ENCODE data around the gene CDH13. TPM values are rescaled to one million over a fixed set of nuclear protein-coding genes. Genes with fewer than 3 reads are reported as not detected.

CDH13 gene
- total and polyA plus RNA-seq, 2 of the 8 experiments (the other 6 are each of a cell fraction or from before 2014, with no cell fraction given): 2.3 to 2.4 TPM

- ChIA-PET CTCF (ENCODE audit: partially characterized antibody) (interaction anchor here (1.1 to 1.5 kb wide), 2 partner anchors 11 to 14 kb away, joined by 3 read pairs; no protein-coding TSS in a partner anchor), POLR2A (ENCODE audit: partially characterized antibody) (interaction anchor here (0.6 kb wide), 2 partner anchors 56 to 88 kb away, joined by 3 read pairs; no protein-coding TSS in a partner anchor)
- Histone ChIP-seq H3K4me1 (replicated peaks in 1 of 4; ENCODE audit: control insufficient read depth in 3 of 4, insufficient read depth in 4 of 4, low read length in 3 of 4) (peaks cover 0 to 3% (median 0%) of the 10 kb centered on the region in 4 experiments; a peak in 2 of 7 replicates), H4K20me1 (replicated peaks in 1 of 2; ENCODE audit: control insufficient read depth in 1 of 2, insufficient read depth in 2 of 2, low read length in 2 of 2) (no peaks in the 10 kb centered on the region), H3K4me3 (ENCODE audit: extremely low read depth in 1 of 4, insufficient read depth in 2 of 4, low read depth in 3 of 4, low read length in 4 of 4) (no peak overlapping the region), H3K9me3 (ENCODE audit: insufficient read depth in 2 of 2, low read depth in 1 of 2, low read length in 1 of 2) (0 out of 4 replicates have a peak, but pooled peaks cover 0 to 3% of the 10 kb centered on the region in 2 experiments), H3K79me2 (ENCODE audit: control insufficient read depth in 1 of 2, insufficient read depth in 2 of 2, low read length in 2 of 2) (no peaks in the 10 kb centered on the region), H3K23me2 (ENCODE audit: low read depth, low read length) (no peaks in the 10 kb centered on the region), H3K27me3 (replicated peaks in 1 of 4; ENCODE audit: control insufficient read depth in 3 of 4, extremely low read depth in 1 of 4, insufficient read depth in 3 of 4, low read length in 3 of 4) (no peaks in the 10 kb centered on the region), H4K5ac (ENCODE audit: insufficient read length, low read depth, low read length) (no peak overlapping the region), H3K79me1 (ENCODE audit: low read depth, low read length) (no peaks in the 10 kb centered on the region), H3K56ac (replicated peaks; ENCODE audit: insufficient read length, low read depth, low read length) (no peak overlapping the region), H3K14ac (ENCODE audit: insufficient read length) (no peak overlapping the region), H3K27ac (ENCODE audit: low read depth, low read length) (no peak overlapping the region), H3K36me3 (ENCODE audit: control insufficient read depth in 2 of 4, insufficient read depth in 4 of 4, low read length in 3 of 4) (no peaks in the 10 kb centered on the region), H3K4ac (replicated peaks; ENCODE audit: insufficient read length, low read depth, low read length) (no peak overlapping the region), H2AFZ (ENCODE audit: low read length) (no peak overlapping the region), H2BK5ac (ENCODE audit: low read depth, low read length) (no peak overlapping the region), H4K8ac (ENCODE audit: extremely low read depth, insufficient read depth, low read length) (no peak overlapping the region), H2BK12ac (ENCODE audit: low read depth, low read length) (no peak overlapping the region), H3K23ac (ENCODE audit: insufficient read length) (no peak overlapping the region), H2BK15ac (ENCODE audit: low read length) (no peak overlapping the region), H3K18ac (ENCODE audit: extremely low read depth, low read length) (no peak overlapping the region), H3K4me2 (ENCODE audit: insufficient read depth in 1 of 2, low read depth in 2 of 2, low read length in 2 of 2) (no peak overlapping the region), H2AK5ac (ENCODE audit: low read depth, low read length) (no peak overlapping the region), H3K9ac (replicated peaks in 1 of 4; ENCODE audit: extremely low read depth in 1 of 4, low read depth in 3 of 4, low read length in 3 of 4) (no peak overlapping the region), H4K91ac (replicated peaks; ENCODE audit: insufficient read length, low read length) (no peak overlapping the region), H2BK120ac (replicated peaks; ENCODE audit: low read depth, low read length) (no peak overlapping the region), H2BK20ac (ENCODE audit: low read length) (no peak overlapping the region)
- no peak for DNase-seq (ENCODE audit: low read depth in 1 of 2, low spot score in 2 of 2)
- 91% methylated on average over 6 of the region's 6 CpGs; no CpG with 5 or more reads in 1 of the 2 experiments for whole genome bisulfite sequencing, 2 experiments (ENCODE audit: extremely low coverage in 1 of 2, insufficient coverage in 1 of 2, insufficient read length in 1 of 2, insufficient replicate concordance in 2 of 2, low coverage in 1 of 2, low lambda C conversion rate in 2 of 2, missing lambda C conversion rate in 1 of 2)
- TF ChIP-seq CTCF (IDR thresholded peaks at IDR 0.05; ENCODE audit: control extremely low read depth in 1 of 3, insufficient read depth in 1 of 3, low read depth in 1 of 3, low read length in 3 of 3) (no peak), SP1 (IDR thresholded peaks at IDR 0.05; ENCODE audit: low read depth, low read length) (no peak), GTF2F1 (IDR thresholded peaks at IDR 0.05; ENCODE audit: borderline replicate concordance, low read depth, low read length) (no peak), JUND (IDR thresholded peaks at IDR 0.05; ENCODE audit: low read length) (no peak)
- no peak for FAIRE-seq
Observed at GRCh38 chr16:83128041-83128440, 501.3 kb downstream of the CDH13 start.
